HepG2 (cell line): ENCODE results near the gene UCP3. TPM values are rescaled to one million over a fixed set of nuclear protein-coding genes. Genes with fewer than 3 reads are reported as not detected.

Experiments
- ATAC-seq: fragments of 200-7000 bp; cut with Tn5 transposase; 3 replicates; pipeline ENCODE4 v1.9.1; 2020; ENCODE audit warnings: mild to moderate bottlenecking, moderate library complexity
- BruUV-seq: library from RNA; stranded (reverse); fragments of 400-500 nt; replicated peaks from 2 replicates; lab custom pipeline; 2021; lab: Mats Ljungman, UMichigan
- CTCF ChIA-PET: fragments of 300-600 bp; formaldehyde crosslinking; extraction: SDS; loops from one replicate; lab custom pipeline; 2021; ENCODE audit warnings: low total read pairs, inconsistent platforms, low intra/inter-chr PET ratio; lab: Yijun Ruan, JAX
- POLR2A ChIA-PET: fragments of 350-600 bp; sonication (Branson Sonifier 250); formaldehyde crosslinking; loops from one replicate; lab custom pipeline; 2020; ENCODE audit warnings: antibody characterized with exemption, inconsistent platforms; lab: Yijun Ruan, JAX
- DNase-seq: peaks from one replicate; pipeline ENCODE4 v3.0.0-alpha.2; 2015; ENCODE audit warnings: low spot score
- FAIRE-seq: peaks from 3 replicates; lab custom pipeline; 2011; peaks lifted over from hg19 to GRCh38; lab: Jason Lieb, UNC
- H2AFZ ChIP-seq: one replicate; pipeline ENCODE4 v1.6.1; 2011; ENCODE audit warnings: low read length, inconsistent platforms
- H3K27ac ChIP-seq: fragments of 300-600 bp; 3 replicates; pipeline ENCODE4 v1.8.0; 2011; ENCODE audit warnings: mixed run types, mild to moderate bottlenecking, mixed read lengths, low read length, inconsistent platforms; ENCODE audit not compliant: insufficient read depth; ENCODE audit errors: extremely low read length
- H3K27me3 ChIP-seq, 2 experiments: fragments of 200-600 bp in 1 of 2; 2 replicates in 1 of 2; 3 replicates in 1 of 2; pipeline versions ENCODE4 v1.6.0 to v1.8.0; 2011; ENCODE audit warnings: low read length in 2 of 2, mild to moderate bottlenecking in 2 of 2, moderate library complexity in 2 of 2, inconsistent platforms in 1 of 2; ENCODE audit not compliant: insufficient read depth in 2 of 2, control insufficient read depth in 1 of 2
- H3K36me3 ChIP-seq, 2 experiments: fragments of 200-600 bp in 1 of 2; replicated peaks in 1 of 2; 2 replicates in 1 of 2; 3 replicates in 1 of 2; pipeline versions ENCODE4 v1.5.1 to v1.8.0; 2011; ENCODE audit warnings: low read length in 2 of 2, inconsistent platforms in 1 of 2; ENCODE audit not compliant: insufficient read depth in 2 of 2, control insufficient read depth in 1 of 2
- H3K4me1 ChIP-seq: 2 replicates; pipeline ENCODE4 v1.5.1; 2012; ENCODE audit warnings: low read length, inconsistent platforms; ENCODE audit not compliant: insufficient read depth
- H3K4me2 ChIP-seq: 2 replicates; pipeline ENCODE4 v1.6.0; 2011; ENCODE audit warnings: low read depth, low read length, inconsistent platforms
- H3K4me3 ChIP-seq, 3 experiments: fragments of 200-600 bp in 1 of 3; sonication (generic), shearing (Covaris generic) in 1 of 3; replicated peaks in 1 of 3; 2 replicates each; pipeline ENCODE4 v1.5.1; 2011 to 2016; ENCODE audit warnings: low read length in 3 of 3, inconsistent platforms in 2 of 3, low read depth in 2 of 3, mild to moderate bottlenecking in 2 of 3, control low read depth in 1 of 3, mixed read lengths in 1 of 3; ENCODE audit not compliant: insufficient read depth in 1 of 3
- H3K79me2 ChIP-seq: one replicate; pipeline ENCODE4 v1.6.1; 2011; ENCODE audit warnings: low read length, inconsistent platforms; ENCODE audit not compliant: insufficient read depth
- H3K9ac ChIP-seq: 2 replicates; pipeline ENCODE4 v1.6.0; 2011; ENCODE audit warnings: mild to moderate bottlenecking, low read depth, low read length, inconsistent platforms; ENCODE audit not compliant: insufficient read depth
- H3K9me3 ChIP-seq: 2 replicates; pipeline ENCODE4 v1.5.1; 2012; ENCODE audit warnings: mild to moderate bottlenecking, low read length
- H4K20me1 ChIP-seq: 2 replicates; pipeline ENCODE4 v1.6.0; 2011; ENCODE audit warnings: inconsistent platforms, mild to moderate bottlenecking, low read length, moderate library complexity; ENCODE audit not compliant: insufficient read depth
- EED ChIP-seq: sonication (generic); formaldehyde crosslinking; IDR thresholded peaks from 2 replicates; pipeline ENCODE4 v1.5.0; 2020; ENCODE audit warnings: mild to moderate bottlenecking, missing genetic modification reagents
- MTA3 ChIP-seq: sonication (generic); formaldehyde crosslinking; IDR thresholded peaks from 2 replicates; pipeline ENCODE4 v1.4.0; 2020; ENCODE audit warnings: missing genetic modification reagents
- POGZ ChIP-seq: sonication (generic); formaldehyde crosslinking; IDR thresholded peaks from 2 replicates; pipeline ENCODE4 v1.4.0; 2020; ENCODE audit warnings: mild to moderate bottlenecking, missing genetic modification reagents
- TFE3 ChIP-seq: IDR thresholded peaks from 2 replicates; pipeline ENCODE4 v1.6.1; 2016
- ZBTB8A ChIP-seq: sonication (generic); formaldehyde crosslinking; IDR thresholded peaks from 2 replicates; pipeline ENCODE4 v1.4.0; 2020; ENCODE audit warnings: mild to moderate bottlenecking, low read depth, missing genetic modification reagents, borderline replicate concordance
- ZNF101 ChIP-seq: sonication (generic); formaldehyde crosslinking; IDR thresholded peaks from 2 replicates; pipeline ENCODE4 v1.4.0; 2020; ENCODE audit warnings: mild to moderate bottlenecking, low read depth, missing genetic modification reagents, borderline replicate concordance
- WGBS: methylation state at CpG from one replicate; pipeline ENCODE4 v1.1.6; 2017; ENCODE audit warnings: low lambda C conversion rate; 5-methylcytosine and 5-hydroxymethylcytosine counted together
- in situ Hi-C: cut with HindIII; loops from 2 replicates; pipeline ENCODE4 v1.10.0; 2017; ENCODE audit warnings: low pct_unique_long_range_greater_than_20kb; ENCODE audit not compliant: extremely low pct_ligation_motif_present
- intact Hi-C: fragments of 100-400 bp; cut with micrococcal nuclease; formaldehyde crosslinking; loops from one replicate; pipeline ENCODE4 v1.10.0; 2022; ENCODE audit not compliant: unreplicated experiment
- polyA plus RNA-seq, 8 experiments: library from polyadenylated mRNA; depleted of rRNA in 3 of 8; stranded (reverse) in 7 of 8; unstranded in 1 of 8; fragments of >200 nt; fragmentation: Illumina TruSeq in 4 of 8; extraction: Trizol in 4 of 8; gene quantifications; 2 replicates each; pipeline versions ENCODE4 v1.2.1 to v1.2.3, GENCODE V29; 2011 to 2016; ENCODE audit warnings: low read depth in 4 of 8, missing spikeins in 1 of 8, mixed read lengths in 1 of 8; ENCODE audit not compliant: insufficient read depth in 1 of 8
- total RNA-seq, 5 experiments: library from RNA; depleted of rRNA; stranded (reverse); fragments of >200 nt; fragmentation: Illumina TruSeq; extraction: Trizol; gene quantifications; 2 replicates each; pipeline ENCODE4 v1.2.3, GENCODE V29; 2016; ENCODE audit warnings: low read depth in 1 of 5
- TF ChIP-seq, protein P1 (sequence below): sonication (generic); formaldehyde crosslinking; IDR thresholded peaks from 2 replicates; pipeline ENCODE4 v1.5.0; 2020; ENCODE audit warnings: mild to moderate bottlenecking, missing genetic modification reagents
- TF ChIP-seq, protein P2 (sequence below): sonication (generic); formaldehyde crosslinking; IDR thresholded peaks from 2 replicates; pipeline ENCODE4 v1.4.0; 2020; ENCODE audit warnings: mild to moderate bottlenecking, missing genetic modification reagents
- TF ChIP-seq, protein P3 (sequence below): sonication (generic); formaldehyde crosslinking; IDR thresholded peaks from 2 replicates; pipeline ENCODE4 v1.5.0; 2020; ENCODE audit warnings: missing genetic modification reagents

UCP3 gene
- total and polyA plus RNA-seq, 2 of the 13 experiments (the other 11 are each of a cell fraction or from before 2014, with no cell fraction given) = 0.37 TPM; not detected in 1

DNA sequence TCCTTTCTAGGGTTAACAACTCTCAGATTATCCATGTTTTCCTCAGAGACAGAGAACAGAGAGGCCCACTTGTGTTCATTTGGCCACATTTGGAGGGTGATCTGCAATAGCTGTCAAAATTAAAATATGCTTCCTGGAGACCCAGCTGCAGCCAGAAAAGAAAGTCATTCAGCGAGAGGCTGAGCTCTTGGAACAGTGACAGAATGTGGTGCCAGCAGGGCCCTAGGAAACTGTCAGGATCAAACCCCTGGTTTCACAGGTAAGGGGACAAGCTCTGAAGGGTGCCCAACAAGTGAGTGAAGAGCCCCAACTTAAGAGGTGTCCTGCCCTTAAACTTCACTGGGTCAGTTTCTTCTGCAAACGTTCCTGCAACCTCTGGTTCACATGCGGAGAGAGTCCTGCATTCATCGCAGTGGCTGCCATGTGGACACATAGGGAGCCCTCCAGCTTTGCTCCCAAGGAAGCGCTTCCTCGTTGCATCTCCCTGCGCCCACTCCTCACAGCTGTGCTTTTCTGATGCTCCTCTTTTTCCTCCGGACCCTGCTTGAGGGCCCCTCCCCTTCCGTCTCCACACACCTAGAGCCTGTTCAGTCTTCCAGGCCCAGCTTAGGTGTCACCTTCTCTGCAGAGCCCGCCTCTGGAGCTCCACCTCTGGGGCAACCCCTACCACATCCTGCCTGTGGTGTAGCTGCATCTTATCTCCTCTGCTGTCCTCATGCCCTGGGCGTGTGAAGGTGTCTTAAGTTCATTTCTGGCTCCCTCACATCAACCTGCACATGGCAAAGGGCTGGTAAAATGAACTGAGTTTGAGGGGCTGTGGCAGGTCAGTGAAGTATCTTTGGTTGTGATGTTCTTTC lies 3.9 kb downstream of the UCP3 start (continued):
- TF ChIP-seq, protein P1, sequence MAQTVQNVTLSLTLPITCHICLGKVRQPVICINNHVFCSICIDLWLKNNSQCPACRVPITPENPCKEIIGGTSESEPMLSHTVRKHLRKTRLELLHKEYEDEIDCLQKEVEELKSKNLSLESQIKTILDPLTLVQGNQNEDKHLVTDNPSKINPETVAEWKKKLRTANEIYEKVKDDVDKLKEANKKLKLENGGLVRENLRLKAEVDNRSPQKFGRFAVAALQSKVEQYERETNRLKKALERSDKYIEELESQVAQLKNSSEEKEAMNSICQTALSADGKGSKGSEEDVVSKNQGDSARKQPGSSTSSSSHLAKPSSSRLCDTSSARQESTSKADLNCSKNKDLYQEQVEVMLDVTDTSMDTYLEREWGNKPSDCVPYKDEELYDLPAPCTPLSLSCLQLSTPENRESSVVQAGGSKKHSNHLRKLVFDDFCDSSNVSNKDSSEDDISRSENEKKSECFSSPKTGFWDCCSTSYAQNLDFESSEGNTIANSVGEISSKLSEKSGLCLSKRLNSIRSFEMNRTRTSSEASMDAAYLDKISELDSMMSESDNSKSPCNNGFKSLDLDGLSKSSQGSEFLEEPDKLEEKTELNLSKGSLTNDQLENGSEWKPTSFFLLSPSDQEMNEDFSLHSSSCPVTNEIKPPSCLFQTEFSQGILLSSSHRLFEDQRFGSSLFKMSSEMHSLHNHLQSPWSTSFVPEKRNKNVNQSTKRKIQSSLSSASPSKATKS (CRISPR knock-in tag) = no peak
- TF ChIP-seq EED (CRISPR knock-in tag) = no peak
- TF ChIP-seq POGZ (CRISPR knock-in tag) = no peak

- no peak overlapping the region for H3K27ac ChIP-seq
- TF ChIP-seq, protein P2, sequence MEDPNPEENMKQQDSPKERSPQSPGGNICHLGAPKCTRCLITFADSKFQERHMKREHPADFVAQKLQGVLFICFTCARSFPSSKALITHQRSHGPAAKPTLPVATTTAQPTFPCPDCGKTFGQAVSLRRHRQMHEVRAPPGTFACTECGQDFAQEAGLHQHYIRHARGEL (CRISPR knock-in tag) = no peak
- TF ChIP-seq, protein P3, sequence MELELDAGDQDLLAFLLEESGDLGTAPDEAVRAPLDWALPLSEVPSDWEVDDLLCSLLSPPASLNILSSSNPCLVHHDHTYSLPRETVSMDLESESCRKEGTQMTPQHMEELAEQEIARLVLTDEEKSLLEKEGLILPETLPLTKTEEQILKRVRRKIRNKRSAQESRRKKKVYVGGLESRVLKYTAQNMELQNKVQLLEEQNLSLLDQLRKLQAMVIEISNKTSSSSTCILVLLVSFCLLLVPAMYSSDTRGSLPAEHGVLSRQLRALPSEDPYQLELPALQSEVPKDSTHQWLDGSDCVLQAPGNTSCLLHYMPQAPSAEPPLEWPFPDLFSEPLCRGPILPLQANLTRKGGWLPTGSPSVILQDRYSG (CRISPR knock-in tag) = no peak
- TF ChIP-seq MTA3 (no peak), ZBTB8A (CRISPR knock-in tag) (no peak), TFE3 (CRISPR knock-in tag) (no peak), ZNF101 (CRISPR knock-in tag) (no peak)
- TF ChIP-seq, all 625 proteins: peak for 0
- H3K9ac ChIP-seq = no peak overlapping the region
- no peak overlapping the region for H2AFZ ChIP-seq
- H3K9me3 ChIP-seq = no peaks in the 10 kb centered on the region
- DNase-seq (no peak), ATAC-seq (no peak), FAIRE-seq (no peak)
- intact Hi-C loops = no loop called here
- H3K79me2 ChIP-seq = no peaks in the 10 kb centered on the region
- H3K4me3 ChIP-seq = no peak overlapping the region
- 75% methylated on average over 6 of the region's 6 CpGs for WGBS
- H3K4me2 ChIP-seq = no peak overlapping the region
- no peaks in the 10 kb centered on the region for H4K20me1 ChIP-seq
- ChIA-PET POLR2A (no interaction called here), CTCF (no interaction called here)
- no peaks in the 10 kb centered on the region for H3K27me3 ChIP-seq
- in situ Hi-C loops = no loop called here
- H3K4me1 ChIP-seq = peaks cover 46% of the 10 kb centered on the region
- BruUV-seq = no TSS peak
- no peaks in the 10 kb centered on the region for H3K36me3 ChIP-seq
Observed at GRCh38 chr11:74004046-74004695, 4.7 kb downstream of the UCP3 start.
